Activated T-cell treated with anti-CD3 and anti-CD28 coated beads, Interleukin-2, amount 50 U/mL, for 24 hours (primary cell): Measurements from ENCODE around the gene RNLS.

ENCODE experiments used
- DNase-seq: peaks from one replicate; pipeline ENCODE4 v3.0.0-alpha.2; 2020
- H3K27ac Mint-ChIP-seq: 2 replicates; pipeline ENCODE4 v1.8.0; 2020; ENCODE audit warnings: mild to moderate bottlenecking, mixed read lengths
- H3K27me3 Mint-ChIP-seq: 2 replicates; pipeline ENCODE4 v1.8.0; 2020; ENCODE audit warnings: mixed read lengths
- H3K36me3 Mint-ChIP-seq: 2 replicates; pipeline ENCODE4 v1.8.0; 2020; ENCODE audit warnings: low read depth, mixed read lengths
- H3K4me1 Mint-ChIP-seq: 2 replicates; pipeline ENCODE4 v1.8.0; 2020; ENCODE audit warnings: low read depth, mixed read lengths
- H3K4me3 Mint-ChIP-seq: 2 replicates; pipeline ENCODE4 v1.8.0; 2020; ENCODE audit warnings: mild to moderate bottlenecking, moderate library complexity, mixed read lengths
- H3K9me3 Mint-ChIP-seq: 2 replicates; pipeline ENCODE4 v1.8.0; 2020; ENCODE audit warnings: mixed read lengths

Gene RNLS

GRCh38 chr10:88522715-88523114, 60.4 kb downstream of the RNLS start:
- H3K4me3 Mint-ChIP-seq = no peak overlapping the region
- no peaks in the 10 kb centered on the region for H3K27me3 Mint-ChIP-seq
- H3K36me3 Mint-ChIP-seq = no peaks in the 10 kb centered on the region
- no peaks in the 10 kb centered on the region for H3K4me1 Mint-ChIP-seq
- H3K27ac Mint-ChIP-seq = no peak overlapping the region
- H3K9me3 Mint-ChIP-seq = no peaks in the 10 kb centered on the region
- DNase-seq = no peak

- Mint-ChIP-seq H3K4me1 (no peaks in the 10 kb centered on the region), H3K27me3 (no peaks in the 10 kb centered on the region), H3K9me3 (no peaks in the 10 kb centered on the region), H3K27ac (no peak overlapping the region), H3K36me3 (no peaks in the 10 kb centered on the region), H3K4me3 (no peak overlapping the region)
- DNase-seq = no peak
Observed at GRCh38 chr10:88521791-88522190, 61.3 kb downstream of the RNLS start.

- Mint-ChIP-seq H3K4me1 (peaks cover 2% of the 10 kb centered on the region), H3K27me3 (no peaks in the 10 kb centered on the region), H3K36me3 (no peaks in the 10 kb centered on the region), H3K9me3 (no peaks in the 10 kb centered on the region), H3K27ac (no peak overlapping the region), H3K4me3 (no peak overlapping the region)
- no peak for DNase-seq
Observed at GRCh38 chr10:88515235-88515634, 67.9 kb downstream of the RNLS start.

GRCh38 chr10:88512599-88512998, 70.5 kb downstream of the RNLS start:
- Mint-ChIP-seq H3K9me3 (no peaks in the 10 kb centered on the region), H3K27ac (no peak overlapping the region), H3K36me3 (no peaks in the 10 kb centered on the region), H3K27me3 (no peaks in the 10 kb centered on the region), H3K4me3 (no peak overlapping the region), H3K4me1 (peaks cover 2% of the 10 kb centered on the region)
- no peak for DNase-seq

- H3K4me3 Mint-ChIP-seq = no peak overlapping the region
- H3K4me1 Mint-ChIP-seq = no peaks in the 10 kb centered on the region
- H3K9me3 Mint-ChIP-seq = no peaks in the 10 kb centered on the region
- H3K27me3 Mint-ChIP-seq = no peaks in the 10 kb centered on the region
- DNase-seq = no peak
- no peaks in the 10 kb centered on the region for H3K36me3 Mint-ChIP-seq
- H3K27ac Mint-ChIP-seq = no peak overlapping the region
Observed at GRCh38 chr10:88508796-88509195, 74.3 kb downstream of the RNLS start.

GRCh38 chr10:88507826-88508453, 75.2 kb downstream of the RNLS start:
- DNase-seq = no peak
- Mint-ChIP-seq H3K4me1 (no peaks in the 10 kb centered on the region), H3K4me3 (no peak overlapping the region), H3K27me3 (no peaks in the 10 kb centered on the region), H3K27ac (no peak overlapping the region), H3K9me3 (no peaks in the 10 kb centered on the region), H3K36me3 (no peaks in the 10 kb centered on the region)

GRCh38 chr10:88507404-88507803, 75.7 kb downstream of the RNLS start:
- no peak overlapping the region for H3K27ac Mint-ChIP-seq
- no peak for DNase-seq
- H3K4me1 Mint-ChIP-seq = no peaks in the 10 kb centered on the region
- no peak overlapping the region for H3K4me3 Mint-ChIP-seq
- no peaks in the 10 kb centered on the region for H3K9me3 Mint-ChIP-seq
- H3K36me3 Mint-ChIP-seq = no peaks in the 10 kb centered on the region
- H3K27me3 Mint-ChIP-seq = no peaks in the 10 kb centered on the region

GRCh38 chr10:88505680-88506215, 77.4 kb downstream of the RNLS start:
- Mint-ChIP-seq H3K4me3 (no peak overlapping the region), H3K4me1 (no peaks in the 10 kb centered on the region), H3K9me3 (no peaks in the 10 kb centered on the region), H3K27ac (no peak overlapping the region), H3K27me3 (no peaks in the 10 kb centered on the region), H3K36me3 (no peaks in the 10 kb centered on the region)
- DNase-seq = no peak

GRCh38 chr10:88505265-88505664, 77.9 kb downstream of the RNLS start:
- Mint-ChIP-seq H3K4me1 (no peaks in the 10 kb centered on the region), H3K4me3 (no peak overlapping the region), H3K27ac (no peak overlapping the region), H3K36me3 (no peaks in the 10 kb centered on the region), H3K9me3 (no peaks in the 10 kb centered on the region), H3K27me3 (no peaks in the 10 kb centered on the region)
- no peak for DNase-seq

GRCh38 chr10:88500656-88501055, 82.5 kb downstream of the RNLS start:
- Mint-ChIP-seq H3K4me1 (peaks cover 7% of the 10 kb centered on the region), H3K4me3 (no peak overlapping the region), H3K27me3 (no peaks in the 10 kb centered on the region), H3K27ac (no peak overlapping the region), H3K9me3 (no peaks in the 10 kb centered on the region), H3K36me3 (no peaks in the 10 kb centered on the region)
- DNase-seq = no peak

- Mint-ChIP-seq H3K27me3 (no peaks in the 10 kb centered on the region), H3K27ac (no peak overlapping the region), H3K4me1 (peaks cover 7% of the 10 kb centered on the region), H3K4me3 (no peak overlapping the region), H3K9me3 (no peaks in the 10 kb centered on the region), H3K36me3 (no peaks in the 10 kb centered on the region)
- DNase-seq = no peak
Observed at GRCh38 chr10:88499569-88500470, 83.3 kb downstream of the RNLS start.

- H3K9me3 Mint-ChIP-seq = no peaks in the 10 kb centered on the region
Observed at GRCh38 chr10:88497913-88498312, 85.2 kb downstream of the RNLS start.

GRCh38 chr10:88494537-88494936, 88.6 kb downstream of the RNLS start:
- no peak overlapping the region for H3K4me3 Mint-ChIP-seq
- H3K4me1 Mint-ChIP-seq = peaks cover 16% of the 10 kb centered on the region
- no peak overlapping the region for H3K27ac Mint-ChIP-seq
- H3K36me3 Mint-ChIP-seq = no peaks in the 10 kb centered on the region
- H3K27me3 Mint-ChIP-seq = no peaks in the 10 kb centered on the region
- DNase-seq = no peak
- H3K9me3 Mint-ChIP-seq = no peaks in the 10 kb centered on the region

More at GRCh38 chr10:88497913-88498312, 85.2 kb downstream of the RNLS start:
- no peak for DNase-seq
- H3K27ac Mint-ChIP-seq = no peak overlapping the region
- H3K36me3 Mint-ChIP-seq = no peaks in the 10 kb centered on the region
- H3K4me3 Mint-ChIP-seq = no peak overlapping the region
- H3K4me1 Mint-ChIP-seq = peaks cover 7% of the 10 kb centered on the region
- H3K27me3 Mint-ChIP-seq = no peaks in the 10 kb centered on the region

- no peaks in the 10 kb centered on the region for H3K36me3 Mint-ChIP-seq
- no peaks in the 10 kb centered on the region for H3K9me3 Mint-ChIP-seq
- H3K4me3 Mint-ChIP-seq = no peak overlapping the region
- no peaks in the 10 kb centered on the region for H3K27me3 Mint-ChIP-seq
- H3K27ac Mint-ChIP-seq = no peak overlapping the region
- H3K4me1 Mint-ChIP-seq = peaks cover 21% of the 10 kb centered on the region
- DNase-seq = no peak
Observed at GRCh38 chr10:88493691-88494483, 89.2 kb downstream of the RNLS start.
